ENCODE data around the gene KPTN.

DNA sequence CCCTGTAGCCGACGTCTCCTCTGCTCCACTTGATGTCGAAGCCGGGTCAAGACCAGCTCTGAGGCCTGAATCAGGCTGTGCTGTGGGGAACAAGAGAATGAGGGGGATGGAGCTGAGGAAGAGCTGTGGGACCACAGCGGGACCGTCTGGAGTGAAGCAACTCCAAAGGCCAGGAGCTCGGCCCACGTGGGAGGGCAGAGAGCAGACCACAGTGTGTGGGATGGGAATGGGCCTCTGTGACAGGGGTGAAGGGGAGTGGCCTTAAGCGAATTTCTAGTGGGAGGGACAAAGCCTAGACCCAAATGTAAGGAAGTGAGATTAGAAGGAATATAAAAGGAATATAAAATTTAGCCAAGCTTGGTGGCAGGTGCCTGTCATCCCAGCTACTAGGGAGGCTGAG is 8.6 kb downstream of the KPTN start:
- TF ChIP-seq CTCF (IDR thresholded peaks at IDR 0.05), result no peak
- TF ChIP-seq POLR2A (IDR thresholded peaks at IDR 0.05), result no peak

Measured in body of pancreas (tissue), 4 donors.